Measurements from ENCODE around the gene SETD1A. TPM values are rescaled to one million over a fixed set of nuclear protein-coding genes. Genes with fewer than 3 reads are reported as not detected.

SETD1A gene
- 8.9 TPM in 2 replicates for total RNA-seq (2014; rRNA removed; shearing (Covaris generic))

GRCh38 chr16:30957456-30958174, at the start of gene SETD1A:
Gene SETD1A (plus strand): TSS chr16:30957754. CDS start chr16:30958732, 978 bp downstream.
- H3K36me3 ChIP-seq: peaks cover 36% of the 10 kb centered on the region
- DNase-seq: peak; percentile 95 to 97
- H3K27me3 ChIP-seq: no peaks in the 10 kb centered on the region
- H3K27ac ChIP-seq: peak within 1 kb of the TSS; percentile 98
- H3K4me1 ChIP-seq: peaks cover 2% of the 10 kb centered on the region; the same call in 1 of the 2 replicates
- no peaks in the 10 kb centered on the region for H3K9me3 ChIP-seq (replicated peaks)
- H3K4me3 ChIP-seq: peak within 1 kb of the TSS; percentile 99

- H3K36me3 ChIP-seq: no peaks in the 10 kb centered on the region
- DNase-seq: no peak
- H3K4me1 ChIP-seq: peaks cover 2% of the 10 kb centered on the region; the same call in 1 of the 2 replicates
- H3K27me3 ChIP-seq: peaks cover 3% of the 10 kb centered on the region; the same call in 1 of the 2 replicates
- H3K27ac ChIP-seq: no peak overlapping the region
- no peak overlapping the region for H3K4me3 ChIP-seq
- no peaks in the 10 kb centered on the region for H3K9me3 ChIP-seq (replicated peaks)
Observed at GRCh38 chr16:30910427-30911029, 47.0 kb upstream of the SETD1A start.

DNA sequence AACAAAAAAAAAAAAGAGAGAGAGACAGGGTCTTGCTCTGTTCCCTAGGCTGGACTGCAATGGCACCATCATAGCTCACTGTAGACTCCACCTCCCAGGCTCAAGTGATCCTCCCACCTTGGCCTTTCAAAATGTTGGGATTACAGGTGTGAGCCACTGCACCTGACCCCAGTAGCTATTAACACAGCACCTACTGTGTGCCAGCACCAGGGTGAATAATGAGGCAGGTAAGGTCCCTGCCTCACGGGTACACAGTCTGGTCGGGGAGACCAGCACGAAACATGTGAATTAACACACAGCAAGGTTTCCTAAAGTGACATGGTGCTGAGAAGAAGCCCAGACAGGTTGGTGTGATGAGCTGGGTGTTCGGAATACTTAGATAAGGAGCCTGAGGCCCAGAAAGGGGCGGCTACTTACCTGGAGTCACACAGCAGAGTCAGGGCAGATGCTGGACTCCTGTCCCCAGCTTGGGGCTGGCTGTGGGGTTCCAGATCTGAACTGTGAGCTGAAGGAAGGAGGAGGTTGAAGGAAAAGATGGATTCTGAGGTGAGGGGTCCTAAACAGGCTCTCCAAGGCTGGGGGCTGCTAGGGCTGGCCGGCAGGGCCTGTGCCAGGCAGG, 44.7 kb upstream of the SETD1A start:
- Histone ChIP-seq H3K36me3 (no peaks in the 10 kb centered on the region), H3K27ac (no peak overlapping the region), H3K4me1 (no peaks in the 10 kb centered on the region), H3K27me3 (peaks cover 3% of the 10 kb centered on the region; the same call in 1 of the 2 replicates), H3K4me3 (no peak overlapping the region), H3K9me3 (replicated peaks) (no peaks in the 10 kb centered on the region)
- DNase-seq: no peak

DNA sequence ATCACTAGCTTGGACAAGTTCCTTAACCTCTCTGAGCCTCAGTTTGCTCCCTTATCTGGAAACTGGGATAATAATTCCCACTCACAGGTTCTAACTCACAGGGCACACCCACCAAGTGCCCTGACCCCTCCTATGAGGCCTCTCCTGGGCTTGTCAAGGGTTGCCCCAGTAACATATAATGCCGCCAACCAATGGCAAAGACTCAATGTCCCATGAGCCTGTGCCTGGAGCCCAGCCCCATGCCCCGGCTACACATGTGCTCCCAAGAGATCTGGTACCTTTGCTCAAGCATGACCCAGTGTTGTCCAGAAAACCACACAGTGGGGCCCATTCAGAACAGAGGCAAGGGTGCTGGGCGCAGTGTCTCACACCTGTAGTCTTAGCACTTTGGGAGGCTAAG, 42.7 kb upstream of the SETD1A start:
- H3K9me3 ChIP-seq (replicated peaks): no peaks in the 10 kb centered on the region
- H3K27ac ChIP-seq: no peak overlapping the region
- H3K4me3 ChIP-seq: no peak overlapping the region
- no peak for DNase-seq
- H3K27me3 ChIP-seq: peaks cover 3% of the 10 kb centered on the region; the same call in 1 of the 2 replicates
- no peaks in the 10 kb centered on the region for H3K4me1 ChIP-seq
- no peaks in the 10 kb centered on the region for H3K36me3 ChIP-seq

DNA sequence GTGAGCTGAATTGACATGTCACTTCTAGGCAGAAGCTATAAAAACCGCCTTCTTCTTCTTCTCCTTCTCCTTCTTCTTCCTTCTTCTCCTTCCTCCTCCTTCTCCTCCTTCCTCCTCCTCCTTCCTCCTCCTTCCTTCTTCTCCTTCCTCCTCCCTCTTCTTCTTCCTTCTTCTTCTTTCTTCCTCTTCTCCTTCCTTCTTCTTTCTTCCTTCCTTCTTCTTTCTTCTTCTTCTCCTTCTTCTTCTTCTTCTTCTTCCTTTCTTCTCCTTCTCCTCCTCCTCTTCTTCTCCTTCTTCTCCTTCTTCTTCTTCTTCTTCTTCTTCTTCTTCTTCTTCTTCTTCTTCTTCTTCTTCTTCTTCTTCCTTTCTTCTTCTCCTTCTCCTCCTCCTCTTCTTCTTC, 38.9 kb upstream of the SETD1A start:
- Histone ChIP-seq H3K27me3 (no peaks in the 10 kb centered on the region), H3K4me3 (no peak overlapping the region), H3K27ac (no peak overlapping the region), H3K36me3 (no peaks in the 10 kb centered on the region), H3K9me3 (replicated peaks) (no peaks in the 10 kb centered on the region), H3K4me1 (no peaks in the 10 kb centered on the region)
- no peak for DNase-seq

GRCh38 chr16:30920891-30921290, 36.7 kb upstream of the SETD1A start:
- no peaks in the 10 kb centered on the region for H3K36me3 ChIP-seq
- H3K4me3 ChIP-seq: no peak overlapping the region
- H3K4me1 ChIP-seq: no peaks in the 10 kb centered on the region
- no peaks in the 10 kb centered on the region for H3K9me3 ChIP-seq (replicated peaks)
- no peak for DNase-seq
- no peaks in the 10 kb centered on the region for H3K27me3 ChIP-seq
- H3K27ac ChIP-seq: no peak overlapping the region

GRCh38 chr16:30921459-30921747, 36.2 kb upstream of the SETD1A start:
- no peak for DNase-seq
- Histone ChIP-seq H3K9me3 (replicated peaks) (no peaks in the 10 kb centered on the region), H3K27ac (no peak overlapping the region), H3K4me3 (no peak overlapping the region), H3K27me3 (no peaks in the 10 kb centered on the region), H3K4me1 (no peaks in the 10 kb centered on the region), H3K36me3 (no peaks in the 10 kb centered on the region)

DNA sequence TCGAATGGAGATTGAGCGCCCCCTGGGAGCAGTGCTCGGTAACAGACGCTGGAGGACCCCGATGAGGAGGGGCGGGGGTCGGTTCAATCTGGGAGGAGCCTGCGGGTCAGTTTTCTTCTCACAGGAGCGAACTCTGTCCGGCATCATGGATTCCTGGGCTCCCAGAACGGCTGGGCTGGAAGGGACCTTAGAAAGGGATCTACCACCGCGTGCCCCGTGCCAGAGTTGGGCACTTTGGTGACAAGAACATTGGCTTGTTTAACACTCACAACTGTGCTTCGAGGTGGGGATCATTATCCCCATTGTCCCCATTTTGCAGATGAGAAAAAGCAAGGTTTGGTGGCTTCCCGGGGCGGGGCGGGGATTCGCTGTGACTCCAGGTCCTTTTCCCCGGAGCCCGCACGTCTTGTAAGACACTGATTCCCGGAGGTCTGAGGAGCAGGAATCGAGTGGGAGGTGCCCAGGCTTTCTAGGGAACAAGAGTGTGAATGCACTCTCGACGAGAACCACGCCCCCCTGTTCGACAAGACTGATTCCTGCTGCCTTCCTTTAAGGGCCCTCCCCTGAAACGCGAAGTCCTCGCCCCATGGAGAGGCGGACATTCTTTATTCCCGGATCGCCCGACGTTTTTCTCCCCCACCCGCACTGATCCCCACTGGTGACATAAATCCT, 35.7 kb upstream of the SETD1A start:
- H3K9me3 ChIP-seq (replicated peaks): no peaks in the 10 kb centered on the region
- DNase-seq: peak; percentile 89 to 93
- no peaks in the 10 kb centered on the region for H3K27me3 ChIP-seq
- peak overlapping the region; percentile 89 for H3K4me3 ChIP-seq
- no peaks in the 10 kb centered on the region for H3K4me1 ChIP-seq
- H3K36me3 ChIP-seq: no peaks in the 10 kb centered on the region
- H3K27ac ChIP-seq: peak overlapping the region; percentile 41

DNA sequence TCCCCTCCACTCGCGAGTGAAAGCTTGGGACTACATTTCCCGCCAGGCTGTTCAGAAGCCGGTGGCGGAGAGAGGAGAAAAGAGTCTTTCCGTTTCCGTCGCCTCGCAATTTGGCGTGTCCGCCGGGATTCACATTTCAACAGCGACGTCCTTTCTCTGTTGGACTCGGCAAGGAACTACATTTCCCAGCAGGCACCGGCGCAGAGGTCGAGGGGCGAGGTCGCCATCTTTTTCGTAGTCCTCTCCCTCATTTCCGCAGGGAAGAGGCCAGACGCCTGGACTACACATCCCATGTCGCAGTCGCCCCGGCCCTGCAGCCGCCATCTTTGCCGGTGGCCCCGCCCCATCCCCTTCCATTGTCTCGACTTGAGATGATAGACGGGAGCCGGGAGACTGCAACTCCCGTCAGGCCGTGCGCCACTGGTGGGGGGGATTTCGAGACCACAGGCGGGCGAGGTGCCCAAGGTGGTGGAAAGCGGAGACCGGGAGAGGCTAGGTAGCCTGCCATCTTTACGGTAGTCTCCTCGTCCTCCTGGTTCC, 35.1 kb upstream of the SETD1A start:
- Histone ChIP-seq H3K36me3 (no peaks in the 10 kb centered on the region), H3K4me3 (peak overlapping the region; percentile 89), H3K4me1 (no peaks in the 10 kb centered on the region), H3K9me3 (replicated peaks) (no peaks in the 10 kb centered on the region), H3K27ac (peak overlapping the region; percentile 88), H3K27me3 (no peaks in the 10 kb centered on the region)
- peak; percentile 99 for DNase-seq

- Histone ChIP-seq H3K4me3 (peak overlapping the region; percentile 89), H3K27me3 (no peaks in the 10 kb centered on the region), H3K4me1 (no peaks in the 10 kb centered on the region), H3K27ac (peak overlapping the region; percentile 88), H3K9me3 (replicated peaks) (no peaks in the 10 kb centered on the region), H3K36me3 (no peaks in the 10 kb centered on the region)
- DNase-seq: peak; percentile 99
Observed at GRCh38 chr16:30922960-30923535, 34.5 kb upstream of the SETD1A start.

DNA sequence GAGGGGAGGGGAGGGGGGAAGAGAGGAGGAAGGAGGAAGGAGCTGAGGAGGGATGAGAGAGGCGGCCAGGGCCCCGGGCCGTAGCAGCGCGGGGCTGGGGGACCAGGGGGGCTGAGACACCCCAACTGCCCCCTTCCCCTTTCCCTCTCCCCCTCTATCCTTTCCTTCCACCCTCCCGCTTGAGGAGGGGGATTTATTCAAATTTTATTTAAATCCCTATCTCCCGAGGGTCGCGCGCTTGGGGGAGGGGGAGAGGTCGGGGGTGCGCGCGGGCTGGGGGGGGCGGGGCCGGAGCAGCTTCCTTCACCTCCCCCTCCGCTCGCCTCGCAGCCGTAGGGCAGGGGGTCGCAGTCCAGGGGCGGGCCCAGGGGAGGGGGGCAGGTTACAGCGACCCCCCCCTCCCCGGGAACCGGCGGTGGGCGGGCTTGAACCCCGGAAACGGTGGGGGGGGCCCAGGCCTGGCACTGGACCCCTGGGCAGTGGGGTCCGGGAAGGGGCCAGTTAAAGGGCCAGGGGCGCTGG, 33.9 kb upstream of the SETD1A start, which contains the start of gene FBXL19:
Gene FBXL19 (plus strand): TSS at position 19 of the 522 bp plus-strand sequence. CDS start 2,183 bp downstream, outside the sequence.
- Histone ChIP-seq H3K36me3 (no peaks in the 10 kb centered on the region), H3K9me3 (replicated peaks) (no peaks in the 10 kb centered on the region), H3K4me1 (no peaks in the 10 kb centered on the region), H3K27ac (peak within 1 kb of the TSS; percentile 88), H3K27me3 (no peaks in the 10 kb centered on the region), H3K4me3 (peak within 1 kb of the TSS; percentile 89)
- no peak for DNase-seq

GRCh38 chr16:30924076-30924912, 33.3 kb upstream of the SETD1A start:
- no peaks in the 10 kb centered on the region for H3K4me1 ChIP-seq
- no peaks in the 10 kb centered on the region for H3K27me3 ChIP-seq
- H3K27ac ChIP-seq: no peak overlapping the region
- H3K36me3 ChIP-seq: no peaks in the 10 kb centered on the region
- peak overlapping the region; percentile 89 for H3K4me3 ChIP-seq
- DNase-seq: no peak
- no peaks in the 10 kb centered on the region for H3K9me3 ChIP-seq (replicated peaks)

GRCh38 chr16:30924913-30925631, 32.5 kb upstream of the SETD1A start:
- Histone ChIP-seq H3K4me3 (peak overlapping the region; percentile 89), H3K27ac (no peak overlapping the region), H3K9me3 (replicated peaks) (no peaks in the 10 kb centered on the region), H3K36me3 (no peaks in the 10 kb centered on the region), H3K4me1 (no peaks in the 10 kb centered on the region), H3K27me3 (no peaks in the 10 kb centered on the region)
- DNase-seq: no peak
